ENCODE data around the gene EYA4.

EYA4 gene

GRCh38 chr6:133242637-133243585 lies 1.8 kb downstream of the EYA4 start:
- H3K4me3 ChIP-seq (ENCODE audit: low read depth, low read length) = peak overlapping the region; percentile 97
- TF ChIP-seq CTCF (IDR thresholded peaks at IDR 0.05; ENCODE audit: low read depth, low read length) = no peak

GRCh38 chr6:133243723-133244305 lies 2.7 kb downstream of the EYA4 start:
- no peak for TF ChIP-seq CTCF (IDR thresholded peaks at IDR 0.05; ENCODE audit: low read depth, low read length)
- H3K4me3 ChIP-seq (ENCODE audit: low read depth, low read length) = peak overlapping the region; percentile 97

GRCh38 chr6:133244519-133244918 lies 3.4 kb downstream of the EYA4 start:
- TF ChIP-seq CTCF (IDR thresholded peaks at IDR 0.05; ENCODE audit: low read depth, low read length) = no peak
- peak overlapping the region; percentile 97 for H3K4me3 ChIP-seq (ENCODE audit: low read depth, low read length)

GRCh38 chr6:133245007-133245406 lies 3.9 kb downstream of the EYA4 start:
- no peak for TF ChIP-seq CTCF (IDR thresholded peaks at IDR 0.05; ENCODE audit: low read depth, low read length)
- H3K4me3 ChIP-seq (ENCODE audit: low read depth, low read length) = peak overlapping the region; percentile 97

GRCh38 chr6:133245422-133245903 lies 4.3 kb downstream of the EYA4 start:
- TF ChIP-seq CTCF (IDR thresholded peaks at IDR 0.05; ENCODE audit: low read depth, low read length) = no peak
- H3K4me3 ChIP-seq (ENCODE audit: low read depth, low read length) = peak overlapping the region; percentile 97; the same call in 1 of the 2 replicates

- no peak overlapping the region for H3K4me3 ChIP-seq (ENCODE audit: low read depth, low read length)
- TF ChIP-seq CTCF (IDR thresholded peaks at IDR 0.05; ENCODE audit: low read depth, low read length) = no peak
Measured at GRCh38 chr6:133247581-133247980, 6.4 kb downstream of the EYA4 start.

Data from WI38 (cell line).